CD4-positive, alpha-beta memory T cell (primary cell): ENCODE measurements around the gene RPS6KA3. TPM values are rescaled to one million over a fixed set of nuclear protein-coding genes. Genes with fewer than 3 reads are reported as not detected.

ENCODE experiments used
- CTCF ChIA-PET: fragments of 350-600 bp; sonication (Branson Sonifier 250); formaldehyde crosslinking; loops from one replicate; lab custom pipeline; 2021; ENCODE audit warnings: inconsistent platforms; ENCODE audit not compliant: partially characterized antibody; lab: Charles Lee
- POLR2A ChIA-PET: fragments of 350-600 bp; sonication (Branson Sonifier 250); formaldehyde crosslinking; loops from one replicate; lab custom pipeline; 2021; ENCODE audit not compliant: partially characterized antibody; lab: Charles Lee
- DNase-seq, 5 donors: peaks; one replicate each; pipeline versions ENCODE4 v3.0.0 to v3.0.0-alpha.2; 2020 to 2022; ENCODE audit warnings: mixed read lengths in 1 of 5
- H3K27ac ChIP-seq: one replicate; pipeline ENCODE4 v1.7.0; 2013; ENCODE audit warnings: low read depth, low read length
- H3K27me3 ChIP-seq: 2 replicates; pipeline ENCODE4 v1.7.0; 2013; ENCODE audit warnings: mild to moderate bottlenecking, low read length, moderate library complexity; ENCODE audit not compliant: insufficient read depth
- H3K36me3 ChIP-seq: 2 replicates; pipeline ENCODE4 v1.7.0; 2013; ENCODE audit warnings: mild to moderate bottlenecking, low read length, moderate library complexity; ENCODE audit not compliant: insufficient read depth
- H3K4me1 ChIP-seq: 2 replicates; pipeline ENCODE4 v1.7.0; 2013; ENCODE audit warnings: mild to moderate bottlenecking, low read length, moderate library complexity; ENCODE audit not compliant: insufficient read depth
- H3K4me3 ChIP-seq, 2 donors: one replicate each; pipeline ENCODE4 v1.7.0; 2013; ENCODE audit warnings: low read length in 2 of 2, mild to moderate bottlenecking in 1 of 2
- H3K9me3 ChIP-seq, 2 donors: one replicate each; pipeline ENCODE4 v1.7.0; 2013; ENCODE audit warnings: low read length in 2 of 2, control low read depth in 1 of 2; ENCODE audit not compliant: control insufficient read depth in 1 of 2
- H3K27ac Mint-ChIP-seq, 7 donors: one replicate each; pipeline ENCODE4 v1.8.0; 2020 to 2021; ENCODE audit warnings: mixed read lengths in 7 of 7, mild to moderate bottlenecking in 6 of 7, inconsistent platforms in 3 of 7, moderate library complexity in 3 of 7
- H3K27me3 Mint-ChIP-seq, 2 donors: one replicate each; pipeline ENCODE4 v1.8.0; 2020 to 2021; ENCODE audit warnings: mixed read lengths in 2 of 2
- H3K36me3 Mint-ChIP-seq, 2 donors: one replicate each; pipeline ENCODE4 v1.8.0; 2020 to 2021; ENCODE audit warnings: mixed read lengths in 2 of 2, inconsistent platforms in 1 of 2, mild to moderate bottlenecking in 1 of 2
- H3K4me1 Mint-ChIP-seq, 4 donors: one replicate each; pipeline ENCODE4 v1.8.0; 2020 to 2021; ENCODE audit warnings: mixed read lengths in 4 of 4, mild to moderate bottlenecking in 1 of 4
- H3K4me3 Mint-ChIP-seq, 8 donors: one replicate each; pipeline ENCODE4 v1.8.0; 2020 to 2021; ENCODE audit warnings: mixed read lengths in 8 of 8, mild to moderate bottlenecking in 7 of 8, moderate library complexity in 6 of 8, inconsistent platforms in 3 of 8
- H3K9me3 Mint-ChIP-seq, 8 donors: one replicate each; pipeline ENCODE4 v1.8.0; 2020 to 2021; ENCODE audit warnings: mixed read lengths in 8 of 8, mild to moderate bottlenecking in 5 of 8, inconsistent platforms in 3 of 8, moderate library complexity in 1 of 8
- intact Hi-C: fragments of 100-400 bp; cut with micrococcal nuclease; formaldehyde crosslinking; loops from one replicate; pipeline ENCODE4 v1.15.1; 2023
- polyA plus RNA-seq, 2 donors: library from polyadenylated mRNA; unstranded; fragments of 300-500 nt; fragmentation: Illumina TruSeq; gene quantifications; one replicate each; pipeline ENCODE4 v1.2.3, GENCODE V29; 2021
- total RNA-seq, 2 experiments: library from RNA; stranded (reverse); gene quantifications; one replicate each; pipeline ENCODE4 v1.2.3, GENCODE V29; 2021

The RPS6KA3 gene
- total and polyA plus RNA-seq, 4 experiments from 2014 or later = 39.7 to 139 (median 99.2) TPM

DNA sequence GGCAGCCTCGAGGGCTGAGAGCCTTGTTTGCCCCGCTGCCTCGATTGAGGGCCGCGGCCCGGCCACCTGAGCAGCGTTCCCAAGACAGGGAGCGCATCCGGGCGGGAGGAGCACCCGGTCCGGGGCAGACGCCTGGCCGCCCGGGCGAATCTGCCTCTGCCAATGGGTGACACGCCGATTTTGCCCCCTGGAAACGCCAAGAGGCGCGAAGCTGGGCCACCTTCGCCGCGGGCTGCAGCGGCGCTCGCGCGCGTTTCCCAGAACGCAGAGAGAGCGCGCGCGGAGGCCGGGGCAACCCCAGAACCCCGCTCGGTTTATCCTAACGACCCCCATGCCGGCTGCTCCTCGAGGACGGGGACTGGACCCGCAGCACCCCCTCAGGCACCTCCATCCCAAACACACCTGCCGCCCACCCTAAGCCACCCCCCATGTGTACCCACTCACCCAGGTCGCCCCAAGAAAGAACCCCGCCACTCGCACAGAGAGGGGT, 150.6 kb downstream of the RPS6KA3 start:
- DNase-seq = no peak
- H3K27me3 Mint-ChIP-seq = peaks cover 2 to 8% of the 10 kb centered on the region in 2 donors
- peaks cover 0 to 15% (median 2%) of the 10 kb centered on the region in 4 donors for H3K4me1 Mint-ChIP-seq
- Histone ChIP-seq H3K4me1 (no peaks in the 10 kb centered on the region), H3K27ac (no peak overlapping the region), H3K4me3 (no peak overlapping the region), H3K36me3 (no peaks in the 10 kb centered on the region), H3K27me3 (no peaks in the 10 kb centered on the region), H3K9me3 (no peaks in the 10 kb centered on the region)
- POLR2A ChIA-PET = no interaction called here
- H3K4me3 Mint-ChIP-seq = peak overlapping the region; percentile 10 to 61 (median 44)
- no peaks in the 10 kb centered on the region for H3K9me3 Mint-ChIP-seq
- no peak overlapping the region for H3K27ac Mint-ChIP-seq
- H3K36me3 Mint-ChIP-seq = peaks cover 0 to 6% of the 10 kb centered on the region in 2 donors
- CTCF ChIA-PET = no interaction called here
- intact Hi-C loops = no loop called here

DNA sequence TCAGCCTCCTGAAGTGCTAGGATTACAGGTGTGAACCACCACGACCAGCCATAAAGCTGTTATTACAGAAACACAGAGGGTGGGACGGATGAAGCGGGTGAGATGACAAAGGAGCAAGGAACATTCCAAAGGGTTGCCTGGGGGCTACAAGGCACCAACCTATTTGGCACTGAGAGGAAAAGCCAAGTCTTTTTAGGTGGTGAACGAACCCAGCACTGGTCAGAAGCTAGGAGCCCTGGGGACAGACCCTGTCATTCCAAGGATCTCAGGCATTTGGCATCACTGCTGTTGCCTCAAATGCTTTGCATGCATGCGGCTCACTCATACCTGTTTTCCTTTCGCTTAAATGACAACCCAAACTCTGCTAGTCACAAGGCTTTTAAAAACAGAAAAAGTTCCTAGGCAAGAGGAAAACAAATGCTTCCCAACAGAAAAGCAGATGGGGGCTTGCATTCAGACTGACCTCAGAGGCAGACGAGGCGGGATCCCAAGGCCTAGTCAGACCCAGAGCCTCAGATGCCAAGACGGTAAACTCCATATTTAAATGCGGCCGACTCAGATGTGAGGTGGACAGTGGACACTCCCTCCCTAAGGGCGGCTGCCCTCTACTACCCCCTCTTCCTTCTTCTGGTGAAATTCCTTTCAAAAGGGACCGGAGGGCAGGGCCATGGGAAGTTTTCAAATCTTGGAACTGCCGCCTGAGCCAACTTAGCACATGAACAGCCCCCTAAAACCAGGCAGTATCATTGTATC, 154.5 kb downstream of the RPS6KA3 start:
- Histone ChIP-seq H3K27ac (no peak overlapping the region), H3K4me3 (no peak overlapping the region), H3K36me3 (no peaks in the 10 kb centered on the region), H3K9me3 (no peaks in the 10 kb centered on the region), H3K27me3 (no peaks in the 10 kb centered on the region), H3K4me1 (no peaks in the 10 kb centered on the region)
- intact Hi-C loops = no loop called here
- H3K27me3 Mint-ChIP-seq = peaks cover 2 to 8% of the 10 kb centered on the region in 2 donors
- no peaks in the 10 kb centered on the region for H3K4me1 Mint-ChIP-seq
- no peak overlapping the region for H3K4me3 Mint-ChIP-seq
- no peak for DNase-seq
- peaks cover 0 to 6% of the 10 kb centered on the region in 2 donors for H3K36me3 Mint-ChIP-seq
- ChIA-PET CTCF (no interaction called here), POLR2A (no interaction called here)
- H3K27ac Mint-ChIP-seq = no peak overlapping the region
- no peaks in the 10 kb centered on the region for H3K9me3 Mint-ChIP-seq

DNA sequence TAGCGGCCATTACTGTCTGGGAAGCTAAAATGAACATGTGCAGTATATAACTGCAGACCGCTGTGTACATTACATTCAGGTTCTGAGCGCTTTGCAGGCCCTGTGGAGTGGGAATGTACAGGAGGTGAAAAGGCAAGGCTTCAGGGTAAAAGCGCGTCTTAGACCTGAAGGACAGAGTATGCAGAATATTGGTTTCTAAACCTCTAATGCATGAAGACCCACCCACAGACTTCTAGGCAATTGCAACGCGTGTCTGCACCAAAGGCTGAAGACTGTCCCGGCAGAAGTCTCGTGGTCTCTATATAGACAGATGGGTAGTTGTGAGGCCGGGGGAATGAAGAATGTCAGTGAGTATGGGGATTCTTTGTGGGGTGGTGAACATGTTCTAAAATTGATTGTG, 155.4 kb downstream of the RPS6KA3 start:
- Mint-ChIP-seq H3K36me3 (peaks cover 0 to 6% of the 10 kb centered on the region in 2 donors), H3K4me1 (no peaks in the 10 kb centered on the region), H3K4me3 (no peak overlapping the region), H3K27me3 (peaks cover 2 to 5% of the 10 kb centered on the region in 2 donors), H3K9me3 (no peaks in the 10 kb centered on the region), H3K27ac (peak overlapping the region in 1 of 7 donors; percentile 74)
- Histone ChIP-seq H3K9me3 (no peaks in the 10 kb centered on the region), H3K27ac (no peak overlapping the region), H3K4me1 (no peaks in the 10 kb centered on the region), H3K36me3 (no peaks in the 10 kb centered on the region), H3K27me3 (no peaks in the 10 kb centered on the region), H3K4me3 (no peak overlapping the region)
- intact Hi-C loops = no loop called here
- ChIA-PET CTCF (no interaction called here), POLR2A (no interaction called here)
- no peak for DNase-seq

DNA sequence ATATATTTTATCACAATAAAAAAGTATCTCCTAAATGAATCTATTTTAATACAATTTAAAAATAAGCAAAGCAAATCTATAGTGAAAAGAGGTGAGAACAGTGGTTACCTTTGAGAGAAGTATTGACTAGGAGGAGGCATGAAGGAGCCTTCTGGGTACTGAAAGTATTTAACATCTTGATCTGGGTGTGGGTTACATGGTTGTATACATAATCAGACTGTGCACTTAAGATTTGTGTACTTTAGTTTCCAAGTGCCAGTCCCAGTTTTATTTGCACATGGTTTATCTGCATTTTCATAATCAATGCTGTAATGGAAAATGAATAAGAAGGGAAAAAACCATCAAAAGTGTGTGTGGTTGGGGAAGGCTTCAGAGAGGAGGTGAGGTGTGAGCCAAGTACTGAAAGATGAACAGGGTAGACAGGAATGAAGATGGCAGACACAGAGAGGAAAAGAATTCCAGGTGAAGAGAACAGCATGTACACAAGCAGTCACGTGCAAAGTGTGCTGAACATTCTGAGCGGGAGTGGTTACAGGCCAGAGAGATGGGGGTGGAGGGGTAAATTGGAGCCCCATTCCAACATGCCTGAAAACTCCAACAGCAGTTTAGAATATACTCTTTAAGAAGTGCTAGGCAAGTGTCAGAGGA, 164.7 kb downstream of the RPS6KA3 start:
- peak overlapping the region in 1 of 7 donors; percentile 69 for H3K27ac Mint-ChIP-seq
- no peak overlapping the region for H3K4me3 ChIP-seq
- no peaks in the 10 kb centered on the region for H3K36me3 ChIP-seq
- ChIA-PET CTCF (no interaction called here), POLR2A (no interaction called here)
- no peaks in the 10 kb centered on the region for H3K4me1 ChIP-seq
- intact Hi-C loops = no loop called here
- no peak overlapping the region for H3K27ac ChIP-seq
- no peaks in the 10 kb centered on the region for H3K9me3 ChIP-seq
- DNase-seq = no peak
- H3K36me3 Mint-ChIP-seq = peaks cover 0 to 4% of the 10 kb centered on the region in 2 donors
- H3K9me3 Mint-ChIP-seq = no peaks in the 10 kb centered on the region
- H3K4me1 Mint-ChIP-seq = no peaks in the 10 kb centered on the region
- no peaks in the 10 kb centered on the region for H3K27me3 ChIP-seq
- H3K4me3 Mint-ChIP-seq = no peak overlapping the region
- H3K27me3 Mint-ChIP-seq = no peaks in the 10 kb centered on the region

Other genes starting within 250 kb of the RPS6KA3 start
- gene MAP7D2, start 150.0 kb downstream of the RPS6KA3 start, total RNA-seq = under 1 TPM in 1 of 2 experiments, not detected in 1; 0.17 TPM
- gene MAP7D2, start 150.0 kb downstream of the RPS6KA3 start, polyA plus RNA-seq = under 1 TPM in 1 of 2 donors, not detected in 1; 0.14 TPM
- 10 to 100 TPM; 61.1 to 62.4 TPM for gene EIF1AX, start 125.1 kb downstream of the RPS6KA3 start, total RNA-seq
- 100 to 1,000 TPM in 1 of 2 donors, 10 to 100 TPM in 1; 84.9 to 122 TPM for gene EIF1AX, start 125.1 kb downstream of the RPS6KA3 start, polyA plus RNA-seq